Fibroblast of skin of left biceps (primary cell): Measurements from ENCODE around the gene CYSTM1.
"Not testable (repeated sequence)": the region's sequence is repeated elsewhere in the genome, so short reads cannot be mapped to it uniquely, and the experiment has no call there.

Source experiments
- DNase-seq, 2 experiments: peaks; one replicate each; pipeline ENCODE4 v3.0.0-alpha.2; 2013; ENCODE audit warnings: low read depth in 2 of 2

CYSTM1 gene

GRCh38 chr5:140178086-140178410, 3.1 kb downstream of the CYSTM1 start:
- no peak for DNase-seq

- no peak for DNase-seq
These were observed 3.6 kb downstream of the CYSTM1 start for GRCh38 chr5:140178482-140179116.

- DNase-seq, result no peak
These were observed 6.1 kb downstream of the CYSTM1 start for GRCh38 chr5:140181002-140181483.

- DNase-seq, result no peak
These were observed 6.5 kb downstream of the CYSTM1 start for GRCh38 chr5:140181525-140181924.

GRCh38 chr5:140182075-140182711, 7.2 kb downstream of the CYSTM1 start:
- DNase-seq, result no peak

GRCh38 chr5:140182803-140183367, 7.9 kb downstream of the CYSTM1 start:
- no peak for DNase-seq

GRCh38 chr5:140185409-140185808, 10.4 kb downstream of the CYSTM1 start:
- DNase-seq, result no peak

GRCh38 chr5:140186267-140186671, 11.3 kb downstream of the CYSTM1 start:
- DNase-seq, result no peak

- DNase-seq, result no peak
These were observed 14.3 kb downstream of the CYSTM1 start for GRCh38 chr5:140189253-140189652.

GRCh38 chr5:140189977-140190871, 15.2 kb downstream of the CYSTM1 start:
- no peak for DNase-seq

GRCh38 chr5:140190872-140191218, 15.9 kb downstream of the CYSTM1 start:
- no peak for DNase-seq

- DNase-seq, result no peak
These were observed 17.9 kb downstream of the CYSTM1 start for GRCh38 chr5:140192715-140193430.

GRCh38 chr5:140194662-140195061, 19.7 kb downstream of the CYSTM1 start:
- DNase-seq, result no peak

- DNase-seq, result no peak
These were observed 21.3 kb downstream of the CYSTM1 start for GRCh38 chr5:140196115-140196814.

GRCh38 chr5:140197023-140197422, 22.0 kb downstream of the CYSTM1 start:
- no peak for DNase-seq

- DNase-seq, result not testable (repeated sequence)
These were observed 23.9 kb downstream of the CYSTM1 start for GRCh38 chr5:140198915-140199314.

- DNase-seq, result no peak
These were observed 27.1 kb downstream of the CYSTM1 start for GRCh38 chr5:140202078-140202477.

GRCh38 chr5:140202610-140203009, 27.6 kb downstream of the CYSTM1 start:
- no peak for DNase-seq

- DNase-seq, result no peak
These were observed 30.2 kb downstream of the CYSTM1 start for GRCh38 chr5:140205216-140205615.

GRCh38 chr5:140205952-140206351, 31.0 kb downstream of the CYSTM1 start:
- DNase-seq, result no peak
